Erythroblast (primary cell): ENCODE measurements around the gene GABBR1.

Experiments
- GATA1 ChIP-seq: IDR thresholded peaks from 2 replicates; pipeline ENCODE4 v1.6.1; 2011; ENCODE audit warnings: low read depth, mild to moderate bottlenecking, control low read depth, low read length, moderate library complexity
- POLR2A ChIP-seq: IDR thresholded peaks from 2 replicates; pipeline ENCODE4 v1.6.1; 2011; ENCODE audit warnings: mild to moderate bottlenecking, low read length

DNA sequence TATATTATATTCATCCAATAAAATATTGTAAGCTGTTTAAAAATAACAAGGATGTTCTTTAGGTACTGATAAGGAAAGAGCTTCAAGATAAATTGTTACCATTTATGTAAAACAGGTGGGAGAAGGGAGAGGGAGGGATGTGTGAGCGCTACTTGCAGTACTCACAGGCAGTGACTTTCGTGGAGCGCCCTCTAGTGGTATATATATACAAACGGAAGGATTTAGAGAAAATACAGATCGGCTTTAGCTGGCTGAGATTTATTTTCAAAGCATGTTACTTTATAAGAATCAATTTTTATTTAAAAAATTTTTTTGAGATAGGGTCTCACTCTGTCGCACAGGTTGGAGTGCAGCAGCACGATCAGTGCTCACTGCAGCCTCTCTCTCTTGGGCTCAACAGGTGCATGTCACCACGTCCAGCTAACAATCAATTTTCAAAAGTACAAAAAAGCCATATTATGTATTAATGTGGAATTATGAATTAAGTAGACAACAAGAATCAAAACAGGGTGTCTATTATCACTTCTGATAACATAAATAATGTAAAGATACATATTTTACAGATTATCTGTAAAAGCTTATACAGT is 20.6 kb upstream of the GABBR1 start:
- no peak for TF ChIP-seq POLR2A
- TF ChIP-seq GATA1, result no peak
